Germinal center (tissue), 1 donor: ENCODE results near the gene SAMD8.
"Not testable (repeated sequence)": the region's sequence is repeated elsewhere in the genome, so short reads cannot be mapped to it uniquely, and the experiment has no call there.

Experiments
- DNase-seq: peaks from one replicate; pipeline ENCODE4 v3.0.0; 2012; ENCODE audit warnings: mixed read lengths, low spot score

Gene SAMD8

GRCh38 chr10:75107756-75108683, 3.4 kb upstream of the SAMD8 start:
- DNase-seq = no peak

DNA sequence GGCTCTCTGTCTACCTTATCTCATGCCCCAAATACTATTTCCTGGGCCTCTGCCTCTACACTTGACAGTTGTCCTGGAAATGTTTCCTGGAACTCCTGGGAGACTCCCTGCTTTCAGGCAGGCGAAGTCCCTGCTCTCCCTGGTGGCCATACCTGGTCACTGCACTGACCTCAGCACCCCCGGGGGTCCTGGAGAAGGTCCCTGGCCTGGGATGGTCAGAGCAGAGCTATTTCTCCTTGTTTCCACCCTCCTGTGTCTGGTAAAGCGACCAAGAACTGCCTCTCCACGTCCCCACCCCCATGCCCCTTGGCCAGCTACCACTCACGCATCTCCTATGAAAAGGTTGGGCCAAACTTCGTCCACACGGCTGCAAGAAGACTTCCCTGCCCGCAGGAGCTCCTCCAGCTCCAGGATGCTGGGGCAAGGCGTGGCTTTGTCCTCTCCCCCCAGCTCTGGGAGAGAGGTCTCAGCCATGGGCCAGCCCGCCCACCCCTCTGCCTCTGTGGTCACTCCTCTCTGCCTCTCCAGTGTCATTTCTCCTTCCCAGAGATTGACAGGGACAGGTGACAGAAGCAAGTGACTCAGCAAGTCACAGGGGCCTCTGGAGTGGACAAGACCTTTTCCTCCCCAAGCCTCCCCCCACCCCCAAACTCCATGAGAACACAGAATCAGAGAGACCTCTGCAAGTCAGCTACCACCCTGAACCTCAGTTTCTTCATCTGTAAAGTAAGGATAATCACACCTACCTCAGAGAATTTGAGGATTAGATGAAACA, 2.6 kb upstream of the SAMD8 start:
- DNase-seq = no peak

GRCh38 chr10:75109459-75109778, 2.0 kb upstream of the SAMD8 start:
- no peak for DNase-seq

DNA sequence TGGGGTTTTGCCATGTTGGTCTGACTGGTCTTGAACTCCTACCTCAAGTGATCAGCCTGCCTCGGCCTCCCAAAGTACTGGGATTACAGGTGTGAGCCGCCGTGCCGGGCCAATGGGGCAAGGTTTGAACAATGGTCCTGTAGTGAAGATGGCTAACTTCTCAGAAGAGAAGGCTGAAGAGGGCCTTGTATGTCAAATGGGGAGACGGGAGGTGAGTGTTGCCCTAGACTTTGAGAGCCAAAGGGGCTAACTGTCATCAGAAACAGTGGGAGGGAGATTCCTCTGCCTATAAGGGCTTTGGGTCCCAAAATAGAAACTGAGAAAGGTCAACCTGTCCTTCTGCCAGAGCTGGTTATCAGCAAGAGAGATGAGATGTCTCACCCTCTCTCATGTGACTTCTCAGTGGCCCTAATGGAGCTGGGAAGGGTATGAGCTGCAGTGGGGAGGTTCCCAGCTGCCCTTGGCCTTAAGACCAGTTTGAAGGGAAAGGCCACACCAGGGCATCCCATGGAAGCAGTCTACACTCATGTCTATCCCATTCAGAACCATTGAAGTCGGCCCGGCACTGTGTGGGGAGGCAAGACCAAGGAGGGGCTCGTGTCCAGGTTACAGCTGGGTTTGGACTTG, 1.3 kb upstream of the SAMD8 start:
- no peak for DNase-seq

DNA sequence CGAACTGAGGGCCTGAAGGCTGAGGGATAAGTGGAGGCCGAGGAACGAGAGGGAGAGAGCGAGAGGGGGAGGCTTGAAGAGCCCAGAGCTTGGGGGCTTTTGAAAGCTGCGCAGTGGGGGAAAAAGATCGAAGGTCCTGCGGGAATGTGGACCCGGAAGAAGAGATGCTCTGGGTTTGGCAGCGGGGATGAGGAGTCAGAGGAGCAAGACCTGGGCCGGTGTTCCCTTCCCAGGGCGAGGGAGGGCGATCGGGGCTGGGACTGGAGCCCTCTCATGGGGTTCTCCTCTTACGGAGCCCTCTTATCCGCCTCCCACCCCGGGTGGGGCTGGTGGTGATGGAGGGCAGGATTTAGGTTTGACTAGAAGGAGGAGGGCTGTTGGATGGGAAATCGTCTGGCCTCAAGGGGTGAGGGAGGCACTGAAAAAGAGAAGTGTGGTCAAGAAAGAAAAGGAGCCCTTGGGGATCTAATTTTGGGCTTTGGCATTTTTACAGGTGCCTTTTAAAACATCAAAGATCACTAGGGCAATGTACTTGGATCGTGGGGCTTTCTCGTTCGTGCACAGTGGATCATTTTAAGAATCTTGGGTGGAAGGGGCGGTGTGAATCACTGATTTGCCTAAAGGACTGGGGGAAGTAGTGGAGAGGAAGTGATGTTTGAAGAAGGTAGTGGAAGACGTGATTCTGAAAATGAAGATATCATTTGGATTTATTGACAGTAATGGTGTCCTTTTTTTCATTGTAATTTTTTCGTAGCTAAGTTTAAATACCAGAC, 637 bp downstream of the SAMD8 start:
- DNase-seq = peak; percentile 64

DNA sequence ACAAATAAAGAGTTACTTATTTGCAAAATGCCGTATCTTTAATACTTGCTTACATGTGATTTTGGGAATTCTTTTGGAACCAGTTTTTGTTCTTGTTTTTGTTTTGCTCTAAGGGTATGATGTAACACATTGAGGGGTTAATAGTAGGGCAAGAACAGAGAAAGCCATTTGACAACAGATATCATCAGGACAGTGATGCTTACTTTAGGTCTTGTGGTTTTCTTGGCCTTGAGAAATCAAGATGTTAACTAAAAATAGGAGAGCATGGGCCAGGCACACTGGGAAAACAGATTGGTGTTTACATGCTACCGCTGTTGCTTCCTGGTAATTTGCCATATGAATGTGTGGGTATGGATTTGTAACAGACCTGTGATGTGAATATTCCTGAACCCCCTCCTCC, 3.7 kb downstream of the SAMD8 start:
- no peak for DNase-seq

DNA sequence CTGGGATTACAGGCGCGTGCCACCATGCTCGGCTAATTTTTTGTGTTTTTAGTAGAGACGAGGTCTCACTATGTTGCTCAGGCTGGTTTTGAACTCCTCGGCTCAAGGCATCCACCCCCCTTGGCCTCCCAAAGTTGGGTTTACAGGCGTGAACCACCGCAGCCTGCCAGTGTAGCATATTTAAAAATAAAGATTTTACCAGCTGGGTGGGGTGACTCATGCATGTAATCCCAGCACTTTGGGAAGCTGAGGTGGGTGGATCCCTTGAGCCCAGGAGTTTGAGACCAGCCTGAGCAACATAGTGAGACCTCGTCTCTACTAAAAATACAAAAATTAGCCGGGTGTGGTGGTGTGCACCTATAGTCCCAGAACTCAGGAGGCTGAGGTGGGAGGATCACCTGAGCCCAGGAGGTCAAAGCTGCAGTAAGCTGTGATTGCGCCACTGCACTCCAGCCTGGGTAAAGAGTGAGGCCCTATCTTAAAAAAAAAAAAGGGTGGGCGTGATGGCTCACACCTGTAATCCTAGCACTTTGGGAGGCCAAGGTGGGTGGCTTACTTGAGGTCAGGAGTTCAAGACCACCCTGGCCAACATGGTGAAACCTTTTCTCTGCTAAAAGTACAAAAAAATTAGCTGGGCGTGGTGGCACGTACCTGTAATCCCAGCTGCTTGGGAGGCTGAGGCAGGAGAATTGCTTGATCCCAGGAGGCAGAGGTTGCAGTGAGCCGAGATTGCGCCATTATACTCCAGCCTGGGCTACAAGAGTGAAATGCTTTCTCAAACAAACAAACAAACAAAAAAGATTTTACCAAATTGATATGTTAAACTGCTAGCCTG, 5.7 kb downstream of the SAMD8 start:
- not testable (repeated sequence) for DNase-seq

DNA sequence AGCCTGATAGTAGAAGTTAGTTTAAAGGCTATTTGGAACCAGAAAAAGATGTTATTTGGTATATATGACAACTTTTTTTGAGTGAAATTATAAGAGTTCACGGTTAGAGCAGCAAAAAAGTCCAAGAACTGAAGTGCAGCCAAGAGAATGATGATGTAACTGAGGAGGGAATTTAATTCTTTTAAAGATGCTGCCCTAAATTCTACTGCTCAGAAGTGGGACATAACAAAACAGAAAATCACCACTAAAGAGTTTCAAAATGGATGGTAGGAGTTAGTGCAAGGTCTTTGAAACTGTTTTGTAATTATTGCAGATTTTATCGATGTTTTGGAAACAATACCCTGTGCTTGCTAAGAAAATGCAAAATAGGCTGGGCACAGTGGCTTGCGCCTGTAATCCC, 6.5 kb downstream of the SAMD8 start:
- no peak for DNase-seq

- not testable (repeated sequence) for DNase-seq
Observed at GRCh38 chr10:75119444-75120066, 8.1 kb downstream of the SAMD8 start.

GRCh38 chr10:75121322-75121721, 9.9 kb downstream of the SAMD8 start:
- DNase-seq = no peak

GRCh38 chr10:75122505-75122904, 11.0 kb downstream of the SAMD8 start:
- DNase-seq = no peak

DNA sequence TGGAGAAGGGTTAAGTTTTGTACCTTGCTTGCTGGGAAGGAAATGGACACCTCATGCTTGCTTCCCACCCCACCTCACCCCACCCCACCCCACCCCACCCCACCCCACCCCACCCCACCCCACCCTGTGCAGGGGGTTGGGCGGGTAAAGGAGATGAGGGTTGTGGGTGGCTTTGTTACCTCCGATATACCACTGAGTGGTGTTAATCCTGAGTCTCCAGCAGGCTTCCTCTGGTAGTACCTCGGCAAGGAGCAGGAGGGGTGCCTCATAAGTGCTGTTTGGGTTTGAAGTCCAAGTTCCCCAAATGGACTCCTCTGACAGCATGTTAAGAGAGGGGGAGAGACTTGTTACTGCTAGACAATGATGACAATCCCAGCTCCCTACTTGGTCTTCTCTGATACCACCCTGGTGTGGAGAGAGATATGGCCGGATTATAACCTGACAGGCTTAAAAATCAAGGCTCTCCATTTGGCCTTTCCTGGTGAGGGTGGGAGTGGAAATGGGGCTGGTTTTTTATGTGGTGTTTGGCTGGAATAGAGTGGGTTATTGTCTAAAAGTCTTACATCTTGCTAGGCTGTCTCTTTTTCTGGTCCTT, 11.7 kb downstream of the SAMD8 start:
- DNase-seq = no peak

DNA sequence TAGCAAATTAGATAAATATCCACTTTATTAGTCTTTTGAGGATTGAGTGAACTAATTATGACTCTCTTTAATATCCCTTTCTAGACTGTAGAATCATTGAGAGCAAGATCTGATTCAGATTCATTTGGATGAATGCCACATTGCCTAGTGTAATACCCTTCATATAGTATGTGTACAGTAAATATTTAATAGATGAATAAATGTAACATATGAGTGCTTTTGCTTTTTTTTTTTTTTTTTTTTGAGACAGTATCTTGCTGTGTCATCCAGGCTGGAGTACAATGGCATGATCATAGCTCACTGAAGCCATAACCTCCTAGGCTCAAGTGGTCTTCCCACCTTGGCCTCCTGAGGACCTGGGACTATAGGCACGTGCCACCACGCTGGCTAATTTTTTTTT, 14.8 kb downstream of the SAMD8 start:
- DNase-seq = no peak

DNA sequence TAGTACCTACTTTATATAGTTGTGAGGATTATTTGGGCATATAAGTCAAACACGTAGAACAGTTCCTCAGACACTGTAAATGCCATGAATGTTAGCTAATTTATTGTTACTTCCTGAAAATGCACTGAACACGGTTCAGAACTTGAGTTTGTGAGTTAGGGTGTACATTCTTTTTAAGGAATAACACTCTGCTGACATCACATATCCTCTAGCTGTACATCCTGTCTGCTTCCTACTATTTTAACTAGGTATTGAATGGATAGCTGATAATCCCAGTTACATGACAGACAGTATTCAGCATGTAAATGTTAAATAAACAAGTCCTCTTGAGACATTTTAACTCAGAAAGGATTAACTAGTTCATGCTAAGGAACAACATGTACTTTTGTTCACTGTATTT, 16.0 kb downstream of the SAMD8 start:
- DNase-seq = no peak

DNA sequence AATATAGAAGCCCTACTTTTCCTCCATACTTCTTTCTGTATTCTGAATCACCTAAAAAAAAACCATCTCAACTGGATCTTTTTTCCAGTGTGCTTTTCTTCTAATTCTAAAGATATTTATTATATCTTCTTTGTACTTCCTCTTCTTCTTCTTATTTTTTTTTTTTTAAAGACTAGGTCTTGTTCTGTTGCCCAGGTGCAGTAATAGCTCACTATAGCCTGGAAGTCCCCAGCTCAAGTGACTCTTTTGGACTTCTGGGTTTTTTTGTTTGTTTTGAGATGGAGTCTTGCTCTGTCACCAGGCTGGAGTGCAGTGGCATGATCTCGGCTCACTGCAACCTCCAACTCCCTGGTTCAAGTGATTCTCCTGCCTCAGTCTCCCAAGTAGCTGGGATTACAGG, 17.5 kb downstream of the SAMD8 start:
- DNase-seq = not testable (repeated sequence)

GRCh38 chr10:75129537-75129936, 18.1 kb downstream of the SAMD8 start:
- DNase-seq = no peak

GRCh38 chr10:75133701-75134100, 22.2 kb downstream of the SAMD8 start:
- not testable (repeated sequence) for DNase-seq

DNA sequence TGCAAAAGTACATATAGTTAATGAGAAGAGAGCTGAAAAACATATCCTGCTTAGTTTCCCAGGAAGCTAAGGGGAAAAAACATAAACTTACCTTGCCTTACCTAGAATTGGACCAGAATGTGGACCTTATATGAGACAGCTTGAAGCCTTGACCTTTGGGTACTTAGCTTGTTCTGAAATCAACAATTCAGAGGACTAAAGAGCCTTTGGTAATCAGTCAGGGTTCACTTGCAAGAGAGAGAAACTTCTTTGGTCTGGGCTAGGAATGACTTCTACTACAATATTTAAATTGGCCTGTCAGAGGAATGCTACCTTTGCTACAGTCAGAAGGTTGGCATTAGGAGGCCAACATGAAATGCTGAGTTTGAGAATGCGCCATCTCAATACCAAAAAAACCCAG, 24.9 kb downstream of the SAMD8 start:
- DNase-seq = no peak

DNA sequence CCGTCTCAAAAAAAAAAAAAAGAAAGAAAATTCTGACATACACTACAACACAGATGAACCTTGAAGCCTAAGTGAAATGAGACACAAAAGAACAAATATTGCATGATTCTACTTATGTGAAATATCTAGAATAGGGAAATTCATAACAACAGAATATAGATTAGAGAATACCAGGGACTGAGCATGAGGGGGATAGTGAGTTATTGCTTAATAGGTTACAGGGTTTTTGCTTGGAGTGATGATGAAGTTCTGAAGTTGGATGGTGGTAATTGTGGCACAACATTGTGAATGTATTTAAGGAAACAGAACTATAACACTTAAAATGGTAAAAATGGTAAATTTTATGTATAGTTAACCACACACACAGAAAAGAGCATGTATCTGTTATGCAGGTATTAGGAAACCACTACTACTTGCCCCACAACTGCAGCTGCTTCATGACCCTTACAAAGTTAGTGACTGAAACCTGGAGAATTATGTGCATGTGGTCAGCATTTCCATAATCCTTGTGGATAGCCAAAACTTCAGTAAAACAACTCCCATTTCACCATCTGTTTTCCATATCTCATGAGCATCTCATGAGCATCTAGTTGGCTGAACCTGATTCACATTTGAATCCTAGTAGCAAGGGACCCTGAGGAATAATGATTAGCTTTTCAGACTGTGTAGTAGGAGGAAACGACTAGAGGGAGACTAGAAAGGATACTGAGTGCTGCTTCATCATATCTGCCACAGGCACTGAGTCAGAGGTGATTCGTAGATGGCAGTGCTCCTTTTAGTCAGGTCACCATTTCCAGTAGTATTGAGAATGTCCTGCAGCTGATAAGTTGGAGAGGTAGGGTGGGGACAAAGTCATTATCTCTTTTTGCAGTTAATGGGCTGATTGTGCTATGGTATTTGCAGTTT, 26.3 kb downstream of the SAMD8 start:
- no peak for DNase-seq
